AG09319 (cell line): ENCODE data around the gene ASB7.

Experiments used
- DNase-seq: peaks from one replicate; pipeline ENCODE4 v3.0.0-alpha.2; 2010; ENCODE audit warnings: low read depth; ENCODE audit errors: extremely low read depth
- TF ChIP-seq, protein P1 (sequence below): IDR thresholded peaks from 2 replicates; pipeline ENCODE4 v1.5.1; 2011; ENCODE audit warnings: low read depth, mild to moderate bottlenecking, inconsistent platforms, low read length, moderate library complexity

ASB7 gene

DNA sequence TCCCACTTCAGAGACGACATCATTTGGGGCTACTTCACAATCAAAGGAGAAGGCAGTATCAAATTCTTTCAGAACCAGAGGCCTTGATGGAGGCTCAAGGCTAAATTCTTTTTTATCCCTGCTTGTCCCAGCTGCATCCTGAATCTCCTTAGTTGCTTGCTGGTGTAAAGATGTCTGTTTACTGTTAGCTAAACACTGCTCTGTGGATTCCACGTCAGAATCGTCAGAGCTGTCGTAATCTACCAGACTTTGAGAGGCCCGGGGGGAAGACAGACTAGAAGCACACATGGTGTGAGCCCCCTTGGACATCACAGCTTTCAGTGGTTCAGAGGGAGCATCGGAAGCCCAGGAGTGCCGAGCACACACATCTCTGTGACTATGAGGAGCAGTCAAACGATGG lies 33.0 kb upstream of the ASB7 start:
- no peak for DNase-seq
- TF ChIP-seq, protein P1, sequence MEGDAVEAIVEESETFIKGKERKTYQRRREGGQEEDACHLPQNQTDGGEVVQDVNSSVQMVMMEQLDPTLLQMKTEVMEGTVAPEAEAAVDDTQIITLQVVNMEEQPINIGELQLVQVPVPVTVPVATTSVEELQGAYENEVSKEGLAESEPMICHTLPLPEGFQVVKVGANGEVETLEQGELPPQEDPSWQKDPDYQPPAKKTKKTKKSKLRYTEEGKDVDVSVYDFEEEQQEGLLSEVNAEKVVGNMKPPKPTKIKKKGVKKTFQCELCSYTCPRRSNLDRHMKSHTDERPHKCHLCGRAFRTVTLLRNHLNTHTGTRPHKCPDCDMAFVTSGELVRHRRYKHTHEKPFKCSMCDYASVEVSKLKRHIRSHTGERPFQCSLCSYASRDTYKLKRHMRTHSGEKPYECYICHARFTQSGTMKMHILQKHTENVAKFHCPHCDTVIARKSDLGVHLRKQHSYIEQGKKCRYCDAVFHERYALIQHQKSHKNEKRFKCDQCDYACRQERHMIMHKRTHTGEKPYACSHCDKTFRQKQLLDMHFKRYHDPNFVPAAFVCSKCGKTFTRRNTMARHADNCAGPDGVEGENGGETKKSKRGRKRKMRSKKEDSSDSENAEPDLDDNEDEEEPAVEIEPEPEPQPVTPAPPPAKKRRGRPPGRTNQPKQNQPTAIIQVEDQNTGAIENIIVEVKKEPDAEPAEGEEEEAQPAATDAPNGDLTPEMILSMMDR, result no peak

DNA sequence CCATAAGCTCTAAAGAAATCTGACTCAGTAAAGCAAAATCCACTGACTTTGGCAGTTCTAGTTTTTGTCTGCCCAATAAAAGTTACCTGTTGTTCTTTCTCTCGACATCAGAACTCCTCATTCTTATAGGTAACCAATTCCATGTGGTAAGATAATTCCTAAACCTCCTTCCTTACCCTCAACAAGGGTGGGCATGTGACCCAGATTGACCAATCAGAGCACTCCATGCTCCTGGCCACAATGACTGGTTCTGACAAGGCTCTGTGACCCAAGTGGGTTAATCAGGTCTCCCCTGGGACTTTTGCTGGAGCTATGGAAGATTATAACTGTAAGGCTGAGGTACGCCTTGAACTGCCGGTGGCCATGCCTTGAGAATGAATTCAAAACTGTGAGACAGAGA lies 32.1 kb upstream of the ASB7 start:
- TF ChIP-seq, protein P1, result no peak
- DNase-seq, result no peak

DNA sequence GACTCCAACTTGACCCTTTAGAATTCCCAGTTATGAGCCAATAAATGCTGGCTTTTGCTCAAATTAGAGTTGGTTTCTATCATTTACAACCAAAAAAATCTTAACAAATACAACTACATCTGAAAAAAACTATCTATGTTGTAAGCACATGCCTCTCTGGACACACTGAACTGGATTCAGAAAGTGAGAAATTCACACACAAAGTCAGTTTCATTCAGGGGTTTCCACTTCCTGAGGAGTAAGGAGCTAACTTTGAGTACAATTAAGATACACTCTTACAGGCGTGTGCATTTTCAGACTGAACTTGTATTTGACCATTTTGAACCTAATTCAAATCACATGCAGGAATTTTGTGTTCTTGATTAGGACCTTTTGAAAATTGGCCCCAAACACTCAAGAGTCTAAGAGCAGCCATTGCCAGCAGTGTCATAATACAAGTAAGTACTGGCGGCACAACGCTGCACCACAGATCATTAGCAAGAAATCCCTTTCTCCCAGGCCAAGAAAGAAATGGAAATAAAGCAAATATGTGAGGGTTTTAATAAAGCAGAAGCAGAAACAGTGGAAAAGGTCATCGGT lies 31.6 kb upstream of the ASB7 start:
- TF ChIP-seq, protein P1, result no peak
- DNase-seq, result no peak

DNA sequence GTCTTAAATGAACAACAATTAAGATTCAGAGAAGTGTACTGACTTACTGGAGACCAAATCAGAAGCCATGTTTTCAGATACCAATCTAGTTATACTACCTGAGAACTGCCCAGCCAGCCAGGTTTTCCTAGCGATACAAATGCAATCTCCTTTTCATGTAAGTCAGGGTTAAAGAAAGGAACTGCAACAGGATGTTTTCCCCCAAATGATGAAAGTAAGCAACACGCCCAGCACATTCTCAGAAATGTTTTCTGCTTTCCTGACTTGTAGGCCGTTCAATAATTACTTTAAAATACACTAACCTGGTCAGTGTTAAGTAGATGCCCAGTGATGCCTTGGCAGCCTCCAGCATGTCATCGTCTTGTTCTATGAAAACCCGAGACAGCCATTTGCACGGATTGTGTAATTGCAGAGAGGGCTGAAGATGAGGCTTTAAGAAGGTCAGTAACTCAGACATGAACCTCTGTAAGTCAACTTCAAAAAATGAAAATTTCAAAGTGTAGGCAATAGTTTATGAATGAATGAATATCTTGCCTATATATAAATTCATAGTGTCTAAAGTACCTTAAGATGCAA lies 30.7 kb upstream of the ASB7 start:
- no peak for DNase-seq
- TF ChIP-seq, protein P1, result no peak

DNA sequence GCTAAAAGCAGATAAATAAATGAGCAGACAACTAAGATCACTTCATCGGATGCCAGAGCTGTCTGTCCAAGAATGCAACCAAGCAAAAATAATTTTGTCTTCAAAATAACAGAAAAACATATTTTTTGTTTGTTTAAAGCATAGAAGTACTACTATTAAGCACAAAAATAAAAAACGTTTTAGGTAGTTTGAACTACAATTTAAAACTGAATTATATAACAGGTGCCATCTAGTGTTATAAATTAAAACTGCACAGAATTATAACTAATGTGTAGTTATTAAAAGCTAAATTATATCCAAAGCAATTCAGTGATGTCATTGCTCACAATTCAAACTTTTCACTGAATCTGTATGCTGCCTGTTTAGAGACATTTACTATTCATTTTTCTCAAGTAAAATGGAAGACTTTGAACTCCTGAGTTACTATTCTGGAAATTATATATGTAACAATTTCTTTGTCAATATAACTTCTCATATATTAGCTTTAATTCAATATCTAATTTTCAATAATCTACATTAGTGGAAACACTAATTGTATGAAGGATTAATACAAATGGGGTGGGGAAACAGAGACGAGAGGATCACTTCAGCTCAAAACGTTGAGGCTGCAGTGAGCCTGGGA lies 29.9 kb upstream of the ASB7 start:
- TF ChIP-seq, protein P1, result peak; percentile 27
- no peak for DNase-seq

DNA sequence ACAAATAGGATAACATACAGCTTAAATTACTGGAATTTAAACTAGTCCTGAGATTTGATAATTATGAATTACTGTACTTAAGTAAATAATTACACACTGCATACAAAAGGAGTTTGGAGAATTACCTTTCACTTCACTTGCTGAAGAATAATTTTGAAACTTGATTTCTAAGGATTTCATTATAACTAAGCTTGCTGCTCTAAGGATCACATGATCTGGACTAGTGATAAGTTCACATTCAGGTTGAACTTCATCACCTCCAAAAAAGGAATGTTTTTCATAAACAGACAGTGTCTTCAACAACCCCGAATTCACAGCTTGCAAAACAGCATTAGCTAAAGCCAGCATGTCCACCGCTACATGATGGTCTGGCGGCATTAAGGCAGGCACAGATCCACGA lies 28.9 kb upstream of the ASB7 start:
- DNase-seq, result no peak
- TF ChIP-seq, protein P1, result no peak

DNA sequence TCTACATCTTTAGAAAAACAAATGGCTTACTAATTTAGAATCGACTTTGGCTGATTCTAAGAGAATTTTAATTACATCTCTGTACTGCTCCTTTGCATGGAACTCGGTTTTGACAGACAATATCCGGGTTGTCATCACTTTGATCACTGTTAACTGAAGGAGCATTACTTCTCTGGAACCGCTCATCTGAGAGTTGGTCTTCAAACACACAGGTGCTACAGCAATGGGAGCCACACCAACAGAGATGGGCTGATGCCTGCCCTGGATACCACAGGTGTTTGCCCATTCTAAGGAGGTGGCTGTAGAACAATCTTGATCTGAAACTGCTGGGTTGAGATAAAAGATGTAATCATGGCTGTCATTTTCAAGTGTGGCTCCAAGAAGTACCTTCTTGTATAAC lies 22.0 kb upstream of the ASB7 start:
- TF ChIP-seq, protein P1, result no peak
- DNase-seq, result no peak
